Tibial nerve (tissue), 4 donors: ENCODE results near the gene CNOT10.

Source experiments
- CTCF ChIP-seq, 5 experiments: fragments of 200-600 bp in 3 of 5; fragments of 450-650 bp in 2 of 5; sonication (generic) in 3 of 5; IDR thresholded peaks; one replicate each; pipeline ENCODE4 v1.5.1; 2016 to 2019; ENCODE audit warnings: antibody characterized with exemption in 5 of 5, mild to moderate bottlenecking in 3 of 5, moderate library complexity in 2 of 5
- EP300 ChIP-seq, 2 donors: sonication (generic); formaldehyde crosslinking; IDR thresholded peaks; one replicate each; pipeline ENCODE4 v1.6.1; 2017; ENCODE audit warnings: antibody characterized with exemption in 2 of 2, mild to moderate bottlenecking in 1 of 2
- POLR2A ChIP-seq, 2 donors: fragments of 450-650 bp; IDR thresholded peaks; one replicate each; pipeline ENCODE4 v1.6.1; 2017; ENCODE audit warnings: antibody characterized with exemption in 2 of 2, mild to moderate bottlenecking in 2 of 2, moderate library complexity in 2 of 2

- TF ChIP-seq POLR2A (IDR thresholded peaks at IDR 0.05) (no peak), CTCF (IDR thresholded peaks at IDR 0.05) (no peak), EP300 (IDR thresholded peaks at IDR 0.05) (no peak)
Measured at GRCh38 chr3:32700244-32700643, 15.3 kb downstream of the CNOT10 start.
